SK-N-SH (cell line): ENCODE data around the gene CNTNAP2. TPM values are rescaled to one million over a fixed set of nuclear protein-coding genes. Genes with fewer than 3 reads are reported as not detected.

Source experiments
- CTCF ChIA-PET: fragments of 300-600, 350-600 bp; formaldehyde crosslinking; extraction: SDS; loops from one replicate; lab custom pipeline; 2021; lab: Yijun Ruan, JAX
- POLR2A ChIA-PET: fragments of 350-600 bp; sonication (Branson Sonifier 250); formaldehyde crosslinking; extraction: SDS; loops from one replicate; lab custom pipeline; 2020; ENCODE audit warnings: antibody characterized with exemption, inconsistent platforms; lab: Yijun Ruan, JAX
- DNase-seq: peaks from one replicate; pipeline ENCODE4 v3.0.0; 2012
- H2AFZ ChIP-seq: fragments of 200-600 bp; sonication (generic); 2 replicates; pipeline ENCODE4 v1.8.1; 2016; ENCODE audit warnings: antibody characterized with exemption, mild to moderate bottlenecking, low read depth
- H3F3A ChIP-seq: fragments of 200-600 bp; sonication (generic); replicated peaks from 2 replicates; pipeline ENCODE3; 2016; ENCODE audit warnings: antibody characterized with exemption, mild to moderate bottlenecking; ENCODE audit not compliant: insufficient read depth
- H3K27ac ChIP-seq, 2 experiments: fragments of 200-500 bp in 1 of 2; fragments of 200-600 bp in 1 of 2; sonication (Bioruptor generic) in 1 of 2; sonication (generic), shearing (Covaris generic) in 1 of 2; 2 replicates each; pipeline versions ENCODE4 v1.5.1 to v1.6.1; 2014 to 2016; ENCODE audit warnings: low read depth in 2 of 2, inconsistent platforms in 1 of 2, low read length in 1 of 2, mild to moderate bottlenecking in 1 of 2, mixed read lengths in 1 of 2
- H3K27me3 ChIP-seq: fragments of 200-600 bp; sonication (generic), shearing (Covaris generic); 2 replicates; pipeline ENCODE4 v1.6.1; 2016; ENCODE audit warnings: mixed run types; ENCODE audit not compliant: insufficient read depth
- H3K36me3 ChIP-seq, 2 experiments: fragments of 200-500 bp in 1 of 2; fragments of 200-600 bp in 1 of 2; sonication (Bioruptor generic) in 1 of 2; sonication (generic) in 1 of 2; replicated peaks in 1 of 2; 2 replicates each; pipeline versions ENCODE3 to v1.5.1; 2014 to 2016; ENCODE audit warnings: low read length in 1 of 2, mild to moderate bottlenecking in 1 of 2; ENCODE audit not compliant: insufficient read depth in 2 of 2, control insufficient read depth in 1 of 2
- H3K4me1 ChIP-seq, 2 experiments: fragments of 200-500 bp in 1 of 2; fragments of 200-600 bp in 1 of 2; sonication (Bioruptor generic) in 1 of 2; sonication (generic), shearing (Covaris generic) in 1 of 2; 2 replicates each; pipeline versions ENCODE4 v1.5.1 to v1.6.1; 2014 to 2016; ENCODE audit warnings: low read depth in 1 of 2, low read length in 1 of 2, mixed run types in 1 of 2; ENCODE audit not compliant: insufficient read depth in 2 of 2, control insufficient read depth in 1 of 2
- H3K4me2 ChIP-seq: fragments of 200-600 bp; sonication (generic), shearing (Covaris generic); 2 replicates; pipeline ENCODE4 v1.6.1; 2017; ENCODE audit warnings: mixed run types
- H3K4me3 ChIP-seq, 2 experiments: fragments of 200-500 bp in 1 of 2; fragments of 200-600 bp in 1 of 2; sonication (Bioruptor generic) in 1 of 2; sonication (generic), shearing (Covaris generic) in 1 of 2; 2 replicates each; pipeline versions ENCODE4 v1.5.1 to v1.8.1; 2014 to 2016; ENCODE audit warnings: low read depth in 2 of 2, inconsistent platforms in 1 of 2, low read length in 1 of 2, mild to moderate bottlenecking in 1 of 2, mixed read lengths in 1 of 2, moderate library complexity in 1 of 2
- H3K79me2 ChIP-seq: fragments of 200-600 bp; sonication (generic); 2 replicates; pipeline ENCODE4 v1.8.1; 2017; ENCODE audit warnings: mild to moderate bottlenecking; ENCODE audit not compliant: insufficient read depth
- H3K9ac ChIP-seq: fragments of 200-600 bp; sonication (generic); 2 replicates; pipeline ENCODE4 v1.6.1; 2017; ENCODE audit warnings: mixed run types
- H3K9me2 ChIP-seq: fragments of 200-600 bp; sonication (generic); 2 replicates; pipeline ENCODE4 v1.6.1; 2017; ENCODE audit warnings: mixed run types
- H3K9me3 ChIP-seq: fragments of 200-600 bp; sonication (generic); 2 replicates; pipeline ENCODE4 v1.6.1; 2017; ENCODE audit warnings: mixed run types, mild to moderate bottlenecking, moderate library complexity
- H4K20me1 ChIP-seq: fragments of 200-600 bp; sonication (generic); 2 replicates; pipeline ENCODE4 v1.6.1; 2017; ENCODE audit warnings: mild to moderate bottlenecking, mixed run types; ENCODE audit not compliant: insufficient read depth
- CHD2 ChIP-seq: fragments of 150-350 bp; IDR thresholded peaks from 2 replicates; pipeline ENCODE4 v1.6.1; 2018; ENCODE audit warnings: low read length; ENCODE audit not compliant: partially characterized antibody
- ELF1 ChIP-seq: IDR thresholded peaks from 2 replicates; pipeline ENCODE4 v1.4.0; 2012
- EZH2phosphoT487 ChIP-seq: fragments of 200-600 bp; sonication (generic); IDR thresholded peaks from 2 replicates; pipeline ENCODE4 v1.6.1; 2017; ENCODE audit warnings: low read depth, mixed run types, mild to moderate bottlenecking, antibody characterized with exemption, moderate library complexity, borderline replicate concordance
- FOXJ3 ChIP-seq: sonication (generic); formaldehyde crosslinking; IDR thresholded peaks from 2 replicates; pipeline ENCODE4 v1.5.1; 2020; ENCODE audit warnings: mild to moderate bottlenecking, missing genetic modification reagents
- FOXM1 ChIP-seq: IDR thresholded peaks from 2 replicates; pipeline ENCODE4 v1.4.0; 2012; ENCODE audit warnings: low read depth, mild to moderate bottlenecking
- IRF3 ChIP-seq: fragments of 150-350 bp; IDR thresholded peaks from 2 replicates; pipeline ENCODE4 v1.6.1; 2016; ENCODE audit warnings: mild to moderate bottlenecking, low read depth, low read length
- MXI1 ChIP-seq: IDR thresholded peaks from 2 replicates; pipeline ENCODE4 v1.6.1; 2012; ENCODE audit warnings: mild to moderate bottlenecking, low read depth, low read length, improper control_type of control experiment
- NFIC ChIP-seq: IDR thresholded peaks from 2 replicates; pipeline ENCODE4 v1.4.0; 2012; ENCODE audit warnings: borderline replicate concordance
- POLR2AphosphoS5 ChIP-seq: IDR thresholded peaks from 2 replicates; pipeline ENCODE4 v1.6.1; 2012; ENCODE audit warnings: low read depth, low read length
- RAD21 ChIP-seq: IDR thresholded peaks from 2 replicates; pipeline ENCODE4 v1.6.1; 2012; ENCODE audit warnings: mild to moderate bottlenecking, low read length
- RXRA ChIP-seq: IDR thresholded peaks from 2 replicates; pipeline ENCODE4 v1.4.0; 2012; ENCODE audit warnings: low read depth, mild to moderate bottlenecking, borderline replicate concordance
- SIN3A ChIP-seq: IDR thresholded peaks from 2 replicates; pipeline ENCODE4 v1.6.1; 2012; ENCODE audit warnings: low read depth, mild to moderate bottlenecking, low read length, moderate library complexity, borderline replicate concordance
- SMC3 ChIP-seq: IDR thresholded peaks from 2 replicates; pipeline ENCODE4 v1.6.1; 2012; ENCODE audit warnings: low read depth, low read length, improper control_type of control experiment
- TCF12 ChIP-seq: IDR thresholded peaks from 2 replicates; pipeline ENCODE4 v1.4.0; 2012
- TEAD4 ChIP-seq: IDR thresholded peaks from 2 replicates; pipeline ENCODE4 v1.4.0; 2012; ENCODE audit warnings: mild to moderate bottlenecking, borderline replicate concordance; ENCODE audit not compliant: insufficient read depth
- YY1 ChIP-seq: IDR thresholded peaks from 2 replicates; pipeline ENCODE4 v1.4.0; 2012; ENCODE audit warnings: low read depth, mild to moderate bottlenecking
- WGBS: methylation state at CpG from one replicate; pipeline ENCODE4 v1.1.6; 2017; ENCODE audit warnings: low lambda C conversion rate; 5-methylcytosine and 5-hydroxymethylcytosine counted together
- polyA plus RNA-seq, 3 experiments: library from polyadenylated mRNA; depleted of rRNA; stranded (reverse); fragments of >200 nt; gene quantifications; 2 replicates each; pipeline ENCODE4 v1.2.3, GENCODE V29; 2012
- TF ChIP-seq, protein P1 (sequence below): fragments of 200-600 bp; sonication (generic); IDR thresholded peaks from 2 replicates; pipeline ENCODE4 v1.6.1; 2017; ENCODE audit warnings: antibody characterized with exemption, mild to moderate bottlenecking, moderate library complexity
- TF ChIP-seq, protein P2 (sequence below): IDR thresholded peaks from 2 replicates; pipeline ENCODE4 v1.4.0; 2012; ENCODE audit warnings: low read depth, borderline replicate concordance

Gene CNTNAP2
- polyA plus RNA-seq, 1 of the 3 experiments (the other 2 are of a cell fraction) = 3.4 TPM

DNA sequence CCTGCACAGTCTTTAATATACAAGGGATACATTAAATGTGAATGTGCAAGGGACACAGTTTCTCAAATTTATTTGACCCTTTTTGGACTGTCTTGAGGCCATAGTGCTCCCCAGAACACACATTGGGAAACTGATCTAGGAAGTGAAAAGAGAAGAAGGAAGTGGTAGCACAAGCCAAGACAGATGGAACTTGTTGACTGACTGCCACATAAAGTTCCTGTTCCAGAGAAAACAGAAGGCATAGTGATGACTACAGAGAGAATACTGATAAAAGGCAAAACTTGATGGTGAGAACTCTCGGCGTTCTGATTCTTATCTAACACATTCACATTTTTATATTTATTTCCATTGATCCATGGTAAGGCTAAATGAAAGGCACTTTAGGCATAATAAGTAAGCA lies 1216.4 kb downstream of the CNTNAP2 start:
- Histone ChIP-seq H2AFZ (no peak overlapping the region), H3K9me2 (no peaks in the 10 kb centered on the region), H3K4me2 (no peak overlapping the region), H3K9me3 (no peaks in the 10 kb centered on the region), H3K79me2 (no peaks in the 10 kb centered on the region), H3F3A (no peaks in the 10 kb centered on the region), H3K27me3 (no peaks in the 10 kb centered on the region), H3K27ac (no peak overlapping the region), H3K36me3 (no peaks in the 10 kb centered on the region), H3K4me1 (no peaks in the 10 kb centered on the region; a peak in 1 of 4 replicates), H4K20me1 (no peaks in the 10 kb centered on the region), H3K9ac (no peak overlapping the region), H3K4me3 (no peak overlapping the region)
- no peak for DNase-seq
- ChIA-PET CTCF (interaction anchor here (1.4 kb wide), 1 partner anchor 9 kb away, joined by 3 read pairs; no protein-coding TSS in a partner anchor), POLR2A (no interaction called here)
- 43% methylated on average over 2 of the region's 2 CpGs for WGBS
- no peak for TF ChIP-seq SMC3
- TF ChIP-seq RXRA = no peak
- TF ChIP-seq CHD2 = no peak
- TF ChIP-seq, protein P1, sequence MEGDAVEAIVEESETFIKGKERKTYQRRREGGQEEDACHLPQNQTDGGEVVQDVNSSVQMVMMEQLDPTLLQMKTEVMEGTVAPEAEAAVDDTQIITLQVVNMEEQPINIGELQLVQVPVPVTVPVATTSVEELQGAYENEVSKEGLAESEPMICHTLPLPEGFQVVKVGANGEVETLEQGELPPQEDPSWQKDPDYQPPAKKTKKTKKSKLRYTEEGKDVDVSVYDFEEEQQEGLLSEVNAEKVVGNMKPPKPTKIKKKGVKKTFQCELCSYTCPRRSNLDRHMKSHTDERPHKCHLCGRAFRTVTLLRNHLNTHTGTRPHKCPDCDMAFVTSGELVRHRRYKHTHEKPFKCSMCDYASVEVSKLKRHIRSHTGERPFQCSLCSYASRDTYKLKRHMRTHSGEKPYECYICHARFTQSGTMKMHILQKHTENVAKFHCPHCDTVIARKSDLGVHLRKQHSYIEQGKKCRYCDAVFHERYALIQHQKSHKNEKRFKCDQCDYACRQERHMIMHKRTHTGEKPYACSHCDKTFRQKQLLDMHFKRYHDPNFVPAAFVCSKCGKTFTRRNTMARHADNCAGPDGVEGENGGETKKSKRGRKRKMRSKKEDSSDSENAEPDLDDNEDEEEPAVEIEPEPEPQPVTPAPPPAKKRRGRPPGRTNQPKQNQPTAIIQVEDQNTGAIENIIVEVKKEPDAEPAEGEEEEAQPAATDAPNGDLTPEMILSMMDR = no peak
- TF ChIP-seq TEAD4 = no peak
- TF ChIP-seq POLR2AphosphoS5 = no peak
- TF ChIP-seq MXI1 = no peak
- no peak for TF ChIP-seq EZH2phosphoT487
- no peak for TF ChIP-seq NFIC
- no peak for TF ChIP-seq YY1
- TF ChIP-seq FOXM1 = no peak
- no peak for TF ChIP-seq TCF12
- TF ChIP-seq, protein P2, sequence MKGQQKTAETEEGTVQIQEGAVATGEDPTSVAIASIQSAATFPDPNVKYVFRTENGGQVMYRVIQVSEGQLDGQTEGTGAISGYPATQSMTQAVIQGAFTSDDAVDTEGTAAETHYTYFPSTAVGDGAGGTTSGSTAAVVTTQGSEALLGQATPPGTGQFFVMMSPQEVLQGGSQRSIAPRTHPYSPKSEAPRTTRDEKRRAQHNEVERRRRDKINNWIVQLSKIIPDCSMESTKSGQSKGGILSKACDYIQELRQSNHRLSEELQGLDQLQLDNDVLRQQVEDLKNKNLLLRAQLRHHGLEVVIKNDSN = no peak
- no peak for TF ChIP-seq SIN3A
- TF ChIP-seq RAD21 = no peak
- no peak for TF ChIP-seq ELF1
- no peak for TF ChIP-seq FOXJ3 (CRISPR knock-in tag)
- no peak for TF ChIP-seq IRF3
